Suprapubic skin (tissue), 3 donors: ENCODE results near the gene DNHD1.

ENCODE experiments used
- CTCF ChIP-seq, 2 donors: fragments of 200-600 bp in 1 of 2; fragments of 450-650 bp in 1 of 2; sonication (generic) in 1 of 2; IDR thresholded peaks; one replicate each; pipeline ENCODE4 v1.5.1; 2016 to 2019; ENCODE audit warnings: antibody characterized with exemption in 2 of 2, mild to moderate bottlenecking in 1 of 2, moderate library complexity in 1 of 2
- POLR2A ChIP-seq, 2 donors: fragments of 450-650 bp; IDR thresholded peaks; one replicate each; pipeline ENCODE4 v1.6.1; 2017; ENCODE audit warnings: antibody characterized with exemption in 2 of 2, mild to moderate bottlenecking in 2 of 2, moderate library complexity in 2 of 2

- TF ChIP-seq CTCF (IDR thresholded peaks at IDR 0.05) = no peak
- no peak for TF ChIP-seq POLR2A (IDR thresholded peaks at IDR 0.05)
Measured at GRCh38 chr11:6614446-6614845, 117.4 kb downstream of the DNHD1 start.
